GM19467 (cell line): ENCODE data around the gene SIGLEC6.

Experiments used
- ATAC-seq: cut with Tn5 transposase; IDR thresholded peaks from one replicate; pipeline ENCODE4 v1.9.1; 2021; ENCODE audit warnings: mild to moderate bottlenecking, moderate library complexity; ENCODE audit not compliant: unreplicated experiment

SIGLEC6 gene

GRCh38 chr19:51549533-51550324 lies 18.3 kb upstream of the SIGLEC6 start:
- no peak for ATAC-seq

GRCh38 chr19:51548891-51549305 lies 17.4 kb upstream of the SIGLEC6 start:
- ATAC-seq, result no peak

- ATAC-seq, result no peak
These were observed 16.8 kb upstream of the SIGLEC6 start for GRCh38 chr19:51548213-51548651.

DNA sequence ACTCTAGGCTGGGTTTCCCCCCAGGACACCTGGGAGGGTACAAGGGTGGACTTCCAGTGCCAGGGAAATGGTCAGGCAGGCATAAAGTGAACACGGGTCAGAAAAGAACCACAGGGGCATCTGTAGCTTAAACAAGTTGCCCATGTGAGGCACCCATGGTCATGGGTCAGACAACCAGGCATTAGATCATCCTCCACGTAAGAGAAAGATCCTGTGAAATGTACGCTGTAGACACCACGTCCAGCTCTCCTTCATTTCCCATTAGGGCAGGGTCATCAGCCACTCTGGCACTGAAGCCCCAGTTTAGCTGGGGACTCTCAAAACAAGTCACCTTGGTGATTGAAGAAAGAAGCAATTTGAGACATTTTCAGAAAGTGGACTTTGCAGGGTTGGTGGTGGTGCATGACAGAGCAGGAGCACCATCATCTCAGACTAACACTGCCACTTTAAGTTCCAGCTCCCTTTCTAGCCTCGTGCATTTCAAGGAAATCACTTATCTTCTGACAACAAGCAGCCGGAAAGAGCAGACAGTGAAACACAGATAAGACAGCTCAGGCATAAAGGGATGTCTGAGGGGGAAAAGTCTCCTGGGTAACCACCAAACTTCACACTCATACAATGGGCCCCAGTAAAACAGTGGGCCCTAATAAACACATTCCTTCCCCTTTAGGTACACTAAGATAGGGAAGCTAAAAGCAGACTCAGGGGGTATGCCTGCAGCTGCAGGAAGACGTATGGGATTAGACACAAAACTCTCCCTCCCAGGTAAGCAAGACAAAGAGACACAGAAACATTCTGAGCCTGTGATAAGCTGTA lies 16.1 kb upstream of the SIGLEC6 start:
- no peak for ATAC-seq

- ATAC-seq, result no peak
These were observed 15.4 kb upstream of the SIGLEC6 start for GRCh38 chr19:51546650-51547396.

GRCh38 chr19:51546107-51546649 lies 14.7 kb upstream of the SIGLEC6 start:
- ATAC-seq, result no peak

- no peak for ATAC-seq
These were observed 12.6 kb upstream of the SIGLEC6 start for GRCh38 chr19:51544038-51544437.

GRCh38 chr19:51542699-51543098 lies 11.2 kb upstream of the SIGLEC6 start:
- no peak for ATAC-seq

- no peak for ATAC-seq
These were observed 10.2 kb upstream of the SIGLEC6 start for GRCh38 chr19:51541458-51542357.

DNA sequence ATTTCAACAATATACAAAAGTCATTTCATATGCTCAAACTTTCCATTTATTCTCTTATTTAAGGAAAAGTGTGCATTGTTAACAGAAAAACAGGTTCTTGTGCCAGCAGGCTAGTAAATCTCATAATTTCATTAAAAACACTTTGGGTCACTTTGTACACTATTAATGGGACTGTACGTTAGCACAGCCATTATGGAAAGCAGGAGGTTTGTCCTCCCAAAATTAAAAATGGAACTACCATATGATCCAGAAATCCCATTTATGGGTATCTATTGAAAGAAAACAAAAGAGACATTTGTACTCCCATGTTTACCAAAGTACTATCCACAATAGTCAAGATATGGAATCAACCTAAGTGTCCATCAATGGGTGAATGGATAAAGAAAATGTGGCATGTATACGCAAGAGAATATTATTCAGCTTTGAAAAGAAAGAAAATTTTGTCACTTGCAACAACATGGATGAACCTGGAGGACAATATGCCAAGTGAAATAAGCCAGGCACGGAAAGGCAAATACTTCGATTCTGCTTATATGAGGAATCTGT lies 8.4 kb upstream of the SIGLEC6 start:
- ATAC-seq, result no peak

GRCh38 chr19:51535535-51535934 lies 4.1 kb upstream of the SIGLEC6 start:
- ATAC-seq, result no peak

DNA sequence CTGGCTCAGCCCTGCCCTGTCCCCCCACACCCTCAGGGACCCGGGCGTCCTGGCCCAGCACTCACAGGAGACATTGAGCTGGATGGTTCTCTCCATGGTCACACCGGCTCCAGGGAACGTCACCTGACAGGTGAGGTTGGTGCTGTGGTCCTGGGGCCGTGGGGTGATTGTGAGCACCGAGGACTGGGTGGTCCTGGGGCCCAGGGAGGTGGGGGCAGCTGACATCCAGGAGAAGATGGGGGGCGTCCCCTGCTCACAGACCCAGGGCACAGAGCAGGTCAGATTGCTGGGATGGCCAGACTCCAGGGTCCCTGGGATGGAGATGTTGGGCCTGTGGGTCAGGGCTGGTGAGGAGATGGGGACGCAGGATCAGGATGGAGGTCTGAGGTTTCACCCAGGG lies 854 bp downstream of the SIGLEC6 start:
- no peak for ATAC-seq

GRCh38 chr19:51529301-51529700 lies 2.2 kb downstream of the SIGLEC6 start:
- ATAC-seq, result no peak

GRCh38 chr19:51525651-51526050 lies 5.8 kb downstream of the SIGLEC6 start:
- ATAC-seq, result no peak

GRCh38 chr19:51524666-51525264 lies 6.7 kb downstream of the SIGLEC6 start:
- no peak for ATAC-seq

DNA sequence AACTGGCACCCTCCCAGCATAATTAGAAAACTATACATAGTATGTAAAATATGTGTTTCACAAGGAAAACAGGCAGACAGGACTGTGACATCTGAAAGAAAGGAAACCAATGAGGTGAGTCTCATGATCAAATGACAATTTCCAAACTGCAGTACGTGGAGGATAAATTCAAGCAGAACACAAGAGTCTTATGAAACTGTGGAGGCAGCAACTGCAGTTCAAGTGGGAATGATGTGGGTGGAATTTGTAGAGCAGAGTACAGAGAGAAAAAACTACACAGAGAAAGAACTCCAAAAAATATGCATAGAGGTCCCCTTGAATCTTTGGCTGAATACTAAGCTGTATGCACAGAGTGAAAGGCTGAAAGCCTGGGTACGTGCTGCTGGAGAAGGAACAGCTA lies 9.7 kb downstream of the SIGLEC6 start:
- no peak for ATAC-seq

DNA sequence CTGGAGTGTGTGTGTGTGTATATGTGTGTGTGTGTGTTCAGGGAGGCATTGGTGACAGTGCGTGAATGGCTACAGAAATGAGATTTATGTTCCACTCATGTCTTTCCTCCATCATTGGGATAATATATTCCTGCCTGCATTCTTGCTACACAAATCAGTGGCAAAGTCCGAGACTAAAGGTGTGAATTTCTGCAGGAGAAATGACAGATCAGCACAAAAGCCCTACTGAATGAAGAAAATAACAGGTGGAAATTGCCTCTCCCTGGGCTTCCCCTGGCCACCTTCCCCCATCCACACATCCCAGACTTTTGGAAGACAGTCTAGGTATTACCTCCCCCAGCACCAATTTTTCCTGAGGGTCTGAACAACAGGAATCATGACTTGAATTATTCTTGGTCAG lies 10.1 kb downstream of the SIGLEC6 start:
- no peak for ATAC-seq

DNA sequence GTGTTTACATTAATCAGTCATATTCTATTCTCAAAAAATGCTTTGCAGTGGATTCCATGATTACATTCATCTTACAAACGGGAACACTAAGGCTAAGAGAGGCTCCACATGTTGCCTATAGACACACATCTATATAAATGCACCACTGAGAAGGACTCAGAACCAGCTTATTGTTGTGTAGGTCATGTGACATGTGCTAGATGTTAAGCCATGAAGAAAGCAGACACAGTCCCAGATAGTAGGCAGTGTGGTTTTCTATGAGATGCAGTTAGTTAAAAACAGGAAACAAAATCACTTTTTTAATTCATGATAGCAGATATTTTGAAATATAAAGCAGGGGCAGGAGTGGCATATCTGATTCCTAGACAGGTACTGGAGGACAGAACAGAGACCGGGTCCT lies 10.7 kb downstream of the SIGLEC6 start:
- no peak for ATAC-seq

DNA sequence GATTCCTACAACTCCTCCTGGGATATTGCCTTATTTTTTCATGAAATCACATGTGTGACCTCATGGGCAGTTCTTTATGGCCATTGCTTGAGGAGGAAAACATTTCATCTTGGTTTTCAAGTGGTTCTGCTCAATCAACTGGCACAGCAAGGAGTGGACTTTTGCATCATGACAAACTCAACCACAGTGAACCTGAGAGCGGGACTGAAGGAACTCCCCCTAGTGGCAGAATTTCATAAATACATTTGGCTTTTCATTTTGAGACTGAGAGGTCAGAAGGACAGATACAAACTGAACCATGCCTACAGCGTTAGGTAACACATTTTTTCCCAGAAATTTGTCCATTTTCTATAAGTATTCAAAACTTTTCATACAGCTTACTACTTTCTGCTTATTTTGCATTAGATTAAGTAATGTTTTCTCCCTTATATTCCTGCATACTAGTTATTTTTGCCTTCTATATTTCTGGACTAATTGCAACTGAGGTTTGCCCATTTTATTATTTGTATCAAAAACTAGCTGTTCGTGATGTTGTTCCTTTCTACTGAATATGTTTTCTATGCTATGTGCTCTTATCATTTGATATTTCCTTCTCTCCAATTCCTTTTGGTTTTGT lies 16.5 kb downstream of the SIGLEC6 start:
- ATAC-seq, result no peak
